HCT116 (cell line): ENCODE measurements around the gene FCHO2. TPM values are rescaled to one million over a fixed set of nuclear protein-coding genes. Genes with fewer than 3 reads are reported as not detected.

Experiments used
- ATAC-seq: fragments of 200-7000 bp; cut with Tn5 transposase; 2 replicates; pipeline ENCODE4 v1.9.1; 2020; ENCODE audit warnings: mild to moderate bottlenecking, moderate library complexity
- BruUV-seq: library from RNA; stranded (reverse); fragments of 400-500 nt; replicated peaks from 2 replicates; lab custom pipeline; 2021; lab: Mats Ljungman, UMichigan
- CTCF ChIA-PET: fragments of 300-600 bp; sonication (Branson Sonifier 250); formaldehyde crosslinking; loops from one replicate; lab custom pipeline; 2021; ENCODE audit warnings: antibody characterized with exemption; lab: Charles Lee
- POLR2A ChIA-PET: fragments of 300-600, 350-600 bp; sonication (Branson Sonifier 250); formaldehyde crosslinking; loops from one replicate; lab custom pipeline; 2021; ENCODE audit warnings: antibody characterized with exemption; lab: Charles Lee
- RAD21 ChIA-PET, 2 experiments: fragments of 300-600 bp; sonication (Branson Sonifier 250); formaldehyde crosslinking; loops; one replicate each; lab custom pipeline; 2023; ENCODE audit warnings: low total read pairs in 2 of 2; ENCODE audit not compliant: uncharacterized antibody in 2 of 2, unreplicated experiment in 2 of 2, low non-redundant PET in 1 of 2; lab: Charles Lee
- DNase-seq: peaks from one replicate; pipeline ENCODE4 v3.0.0-alpha.2; 2010; ENCODE audit warnings: low read depth, low spot score
- H2AFZ ChIP-seq: fragments of 200-600 bp; shearing (Covaris generic), sonication (generic); 2 replicates; pipeline ENCODE4 v1.6.1; 2017; ENCODE audit warnings: low read depth, mixed run types, mixed read lengths, antibody characterized with exemption, low read length; ENCODE audit not compliant: poor library complexity, severe bottlenecking
- H3K27ac ChIP-seq: 2 replicates; pipeline ENCODE4 v1.5.1; 2012; ENCODE audit warnings: low read depth, low read length
- H3K27me3 ChIP-seq: fragments of 200-600 bp; sonication (generic); 2 replicates; pipeline ENCODE4 v1.6.1; 2016; ENCODE audit warnings: mixed run types, low read length, mixed read lengths; ENCODE audit not compliant: insufficient read depth
- H3K36me3 ChIP-seq, 2 experiments: fragments of 200-500 bp in 1 of 2; fragments of 200-600 bp in 1 of 2; sonication (Bioruptor generic) in 1 of 2; sonication (generic) in 1 of 2; 2 replicates each; pipeline versions ENCODE4 v1.5.1 to v1.6.1; 2014 to 2016; ENCODE audit warnings: low read length in 2 of 2, inconsistent platforms in 1 of 2, mixed read lengths in 1 of 2, mixed run types in 1 of 2; ENCODE audit not compliant: insufficient read depth in 2 of 2, control insufficient read depth in 1 of 2
- H3K4me1 ChIP-seq, 2 experiments: fragments of 200-600 bp in 1 of 2; sonication (generic) in 1 of 2; 2 replicates each; pipeline versions ENCODE4 v1.5.1 to v1.6.1; 2012 to 2017; ENCODE audit warnings: low read length in 2 of 2, inconsistent platforms in 1 of 2, mild to moderate bottlenecking in 1 of 2, mixed read lengths in 1 of 2, mixed run types in 1 of 2, moderate library complexity in 1 of 2; ENCODE audit not compliant: insufficient read depth in 2 of 2, control insufficient read depth in 1 of 2
- H3K4me2 ChIP-seq: fragments of 200-600 bp; sonication (generic); 2 replicates; pipeline ENCODE4 v1.6.1; 2017; ENCODE audit warnings: mixed run types, low read length, mixed read lengths
- H3K4me3 ChIP-seq, 2 experiments: fragments of 200-600 bp in 1 of 2; sonication (generic) in 1 of 2; replicated peaks in 1 of 2; 2 replicates each; pipeline ENCODE4 v1.5.1; 2011 to 2016; ENCODE audit warnings: low read length in 2 of 2, control low read depth in 1 of 2, low read depth in 1 of 2, mild to moderate bottlenecking in 1 of 2, mixed read lengths in 1 of 2, mixed run types in 1 of 2
- H3K79me2 ChIP-seq: fragments of 200-600 bp; sonication (generic); 2 replicates; pipeline ENCODE4 v1.6.1; 2017; ENCODE audit warnings: mild to moderate bottlenecking, mixed run types, low read length, moderate library complexity, mixed read lengths; ENCODE audit not compliant: insufficient read depth
- H3K9ac ChIP-seq: fragments of 200-600 bp; sonication (generic); 2 replicates; pipeline ENCODE4 v1.6.1; 2016; ENCODE audit warnings: low read length, mixed read lengths
- H3K9me2 ChIP-seq: fragments of 200-600 bp; sonication (generic), shearing (Covaris generic); 2 replicates; pipeline ENCODE4 v1.6.1; 2017; ENCODE audit warnings: mixed run types, mild to moderate bottlenecking, moderate library complexity; ENCODE audit not compliant: insufficient read depth
- H3K9me3 ChIP-seq, 2 experiments: fragments of 200-500 bp in 1 of 2; fragments of 200-600 bp in 1 of 2; sonication (Bioruptor generic) in 1 of 2; sonication (generic) in 1 of 2; 2 replicates each; pipeline ENCODE4 v1.6.1; 2014 to 2017; ENCODE audit warnings: low read length in 2 of 2, mixed read lengths in 2 of 2, inconsistent platforms in 1 of 2, low read depth in 1 of 2, mild to moderate bottlenecking in 1 of 2, mixed run types in 1 of 2, moderate library complexity in 1 of 2; ENCODE audit not compliant: control insufficient read depth in 1 of 2, insufficient read depth in 1 of 2
- H4K20me1 ChIP-seq: fragments of 200-600 bp; sonication (generic), shearing (Covaris generic); 2 replicates; pipeline ENCODE4 v1.6.1; 2017; ENCODE audit warnings: mixed run types, mild to moderate bottlenecking, moderate library complexity; ENCODE audit not compliant: insufficient read depth
- CTCF ChIP-seq, 3 experiments: fragments of 200-600 bp in 1 of 3; sonication (generic) in 1 of 3; IDR thresholded peaks in 2 of 3; conservative IDR thresholded peaks in 1 of 3; 2 replicates each; pipeline ENCODE4 v1.5.1; 2012 to 2017; ENCODE audit warnings: low read depth in 2 of 3, low read length in 2 of 3, antibody characterized with exemption in 1 of 3, borderline replicate concordance in 1 of 3, control low read depth in 1 of 3, mild to moderate bottlenecking in 1 of 3, mixed read lengths in 1 of 3, mixed run types in 1 of 3, moderate library complexity in 1 of 3; ENCODE audit not compliant: insufficient read depth in 1 of 3
- EGR1 ChIP-seq: IDR thresholded peaks from 2 replicates; pipeline ENCODE4 v1.6.1; 2012; ENCODE audit warnings: low read depth
- ELF1 ChIP-seq: IDR thresholded peaks from 2 replicates; pipeline ENCODE4 v1.6.1; 2012; ENCODE audit warnings: low read depth, borderline replicate concordance
- EZH2 ChIP-seq: fragments of 200-600 bp; sonication (generic); IDR thresholded peaks from 2 replicates; pipeline ENCODE4 v1.6.1; 2017; ENCODE audit warnings: antibody characterized with exemption, mixed run types
- FOSL1 ChIP-seq: IDR thresholded peaks from 2 replicates; pipeline ENCODE4 v1.6.1; 2012; ENCODE audit warnings: low read depth
- JUND ChIP-seq: IDR thresholded peaks from 2 replicates; pipeline ENCODE4 v1.6.1; 2012
- MAX ChIP-seq: IDR thresholded peaks from 2 replicates; pipeline ENCODE4 v1.6.1; 2012
- POLR2A ChIP-seq: IDR thresholded peaks from 2 replicates; pipeline ENCODE4 v1.7.0; 2011; ENCODE audit warnings: borderline replicate concordance; ENCODE audit not compliant: insufficient read depth, insufficient read length; ENCODE audit errors: extremely low read depth
- POLR2AphosphoS5 ChIP-seq: IDR thresholded peaks from 2 replicates; pipeline ENCODE4 v1.6.1; 2011; ENCODE audit warnings: mild to moderate bottlenecking, low read depth, low read length, moderate library complexity
- RAD21 ChIP-seq: IDR thresholded peaks from 2 replicates; pipeline ENCODE4 v1.6.1; 2012; ENCODE audit warnings: low read depth, mild to moderate bottlenecking
- SIN3A ChIP-seq: IDR thresholded peaks from 2 replicates; pipeline ENCODE4 v1.6.1; 2012; ENCODE audit warnings: low read depth
- SRF ChIP-seq: IDR thresholded peaks from 2 replicates; pipeline ENCODE4 v1.6.1; 2012; ENCODE audit warnings: low read depth
- YY1 ChIP-seq: IDR thresholded peaks from 2 replicates; pipeline ENCODE4 v1.6.1; 2011; ENCODE audit warnings: low read length, low read depth, moderate library complexity, mild to moderate bottlenecking; ENCODE audit not compliant: insufficient replicate concordance; ENCODE audit errors: extremely low read depth
- ZFX ChIP-seq: fragments of 450-650 bp; IDR thresholded peaks from 2 replicates; pipeline ENCODE4 v1.6.1; 2017
- ZNF274 ChIP-seq: fragments of 200-500 bp; sonication (Bioruptor generic); IDR thresholded peaks from 2 replicates; pipeline ENCODE4 v1.6.1; 2014; ENCODE audit warnings: mild to moderate bottlenecking, low read depth, low read length, inconsistent platforms
- intact Hi-C: fragments of 100-400 bp; cut with micrococcal nuclease; formaldehyde crosslinking; loops from 2 replicates; pipeline ENCODE4 v1.10.0; 2022
- total RNA-seq: library from RNA; stranded (reverse); gene quantifications from one replicate; pipeline ENCODE4 v1.2.1, GENCODE V29; 2021; ENCODE audit not compliant: unreplicated experiment
- TF ChIP-seq, protein P1 (sequence below): IDR thresholded peaks from 2 replicates; pipeline ENCODE4 v1.6.1; 2012; ENCODE audit warnings: low read depth

FCHO2 gene
- total RNA-seq, 1 experiment from 2014 or later, result 18.7 TPM

- Histone ChIP-seq H3K27ac (no peak overlapping the region; the same call in 1 of the 2 replicates), H3K79me2 (peaks cover 58% of the 10 kb centered on the region), H3K4me3 (peak overlapping the region; percentile 61 to 77), H2AFZ (no peak overlapping the region), H3K36me3 (no peaks in the 10 kb centered on the region), H3K9me2 (no peaks in the 10 kb centered on the region), H3K4me2 (peak overlapping the region; percentile 97), H3K9me3 (no peaks in the 10 kb centered on the region), H3K4me1 (peaks cover 9 to 40% of the 10 kb centered on the region in 2 experiments), H3K9ac (peak overlapping the region; percentile 83), H4K20me1 (no peaks in the 10 kb centered on the region), H3K27me3 (no peaks in the 10 kb centered on the region)
- TF ChIP-seq YY1, result no peak
- TF ChIP-seq SIN3A, result no peak
- TF ChIP-seq MAX, result no peak
- TF ChIP-seq CTCF (IDR thresholded peaks at IDR 0.05 in 2 of 3, conservative IDR thresholded peaks at IDR 0.05 in 1 of 3; ENCODE audit: borderline replicate concordance in 1 of 3, insufficient read depth in 1 of 3, low read depth in 2 of 3, low read length in 2 of 3), result no peak
- TF ChIP-seq, protein P1, sequence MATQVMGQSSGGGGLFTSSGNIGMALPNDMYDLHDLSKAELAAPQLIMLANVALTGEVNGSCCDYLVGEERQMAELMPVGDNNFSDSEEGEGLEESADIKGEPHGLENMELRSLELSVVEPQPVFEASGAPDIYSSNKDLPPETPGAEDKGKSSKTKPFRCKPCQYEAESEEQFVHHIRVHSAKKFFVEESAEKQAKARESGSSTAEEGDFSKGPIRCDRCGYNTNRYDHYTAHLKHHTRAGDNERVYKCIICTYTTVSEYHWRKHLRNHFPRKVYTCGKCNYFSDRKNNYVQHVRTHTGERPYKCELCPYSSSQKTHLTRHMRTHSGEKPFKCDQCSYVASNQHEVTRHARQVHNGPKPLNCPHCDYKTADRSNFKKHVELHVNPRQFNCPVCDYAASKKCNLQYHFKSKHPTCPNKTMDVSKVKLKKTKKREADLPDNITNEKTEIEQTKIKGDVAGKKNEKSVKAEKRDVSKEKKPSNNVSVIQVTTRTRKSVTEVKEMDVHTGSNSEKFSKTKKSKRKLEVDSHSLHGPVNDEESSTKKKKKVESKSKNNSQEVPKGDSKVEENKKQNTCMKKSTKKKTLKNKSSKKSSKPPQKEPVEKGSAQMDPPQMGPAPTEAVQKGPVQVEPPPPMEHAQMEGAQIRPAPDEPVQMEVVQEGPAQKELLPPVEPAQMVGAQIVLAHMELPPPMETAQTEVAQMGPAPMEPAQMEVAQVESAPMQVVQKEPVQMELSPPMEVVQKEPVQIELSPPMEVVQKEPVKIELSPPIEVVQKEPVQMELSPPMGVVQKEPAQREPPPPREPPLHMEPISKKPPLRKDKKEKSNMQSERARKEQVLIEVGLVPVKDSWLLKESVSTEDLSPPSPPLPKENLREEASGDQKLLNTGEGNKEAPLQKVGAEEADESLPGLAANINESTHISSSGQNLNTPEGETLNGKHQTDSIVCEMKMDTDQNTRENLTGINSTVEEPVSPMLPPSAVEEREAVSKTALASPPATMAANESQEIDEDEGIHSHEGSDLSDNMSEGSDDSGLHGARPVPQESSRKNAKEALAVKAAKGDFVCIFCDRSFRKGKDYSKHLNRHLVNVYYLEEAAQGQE, result no peak
- TF ChIP-seq EGR1, result no peak
- TF ChIP-seq FOSL1, result no peak
- TF ChIP-seq ZFX, result no peak
- no peak for TF ChIP-seq ZNF274
- no peak for TF ChIP-seq POLR2A
- TF ChIP-seq SRF, result no peak
- no peak for TF ChIP-seq JUND
- no peak for TF ChIP-seq POLR2AphosphoS5
- TF ChIP-seq RAD21, result no peak
- TF ChIP-seq ELF1, result no peak
- TF ChIP-seq EZH2, result no peak
- POLR2A ChIA-PET, result interaction anchor here (0.7 kb wide), 1 partner anchor 267 kb away, joined by 3 read pairs; no protein-coding TSS in a partner anchor
- BruUV-seq, result no TSS peak
- DNase-seq (no peak), ATAC-seq (no peak)
- RAD21 ChIA-PET, result no interaction called here
- intact Hi-C loops, result loop anchor here (10.0 kb wide), 2 partner anchors 257 to 497 kb away; no protein-coding TSS in a partner anchor
- CTCF ChIA-PET, result interaction anchor here (0.9 kb wide), 1 partner anchor 35 kb away, joined by 3 read pairs; no protein-coding TSS in a partner anchor
Measured at GRCh38 chr5:72957337-72957736, 1.5 kb downstream of the FCHO2 start.
